Gastroesophageal sphincter (tissue), 3 donors: ENCODE measurements around the gene IFI16.

Experiments used
- CTCF ChIP-seq, 4 experiments: fragments of 200-600 bp in 2 of 4; fragments of 450-650 bp in 2 of 4; sonication (generic) in 1 of 4; IDR thresholded peaks; one replicate each; pipeline ENCODE4 v1.5.1; 2017 to 2019; ENCODE audit warnings: antibody characterized with exemption in 4 of 4, mild to moderate bottlenecking in 2 of 4, moderate library complexity in 2 of 4
- EP300 ChIP-seq: sonication (generic); formaldehyde crosslinking; IDR thresholded peaks from one replicate; pipeline ENCODE4 v1.6.1; 2017; ENCODE audit warnings: antibody characterized with exemption, mild to moderate bottlenecking
- POLR2A ChIP-seq, 2 donors: fragments of 450-650 bp; IDR thresholded peaks; one replicate each; pipeline ENCODE4 v1.6.1; 2017; ENCODE audit warnings: antibody characterized with exemption in 2 of 2, mild to moderate bottlenecking in 2 of 2, moderate library complexity in 1 of 2
- POLR2AphosphoS5 ChIP-seq: sonication (generic); formaldehyde crosslinking; IDR thresholded peaks from one replicate; pipeline ENCODE4 v1.6.1; 2017; ENCODE audit warnings: antibody characterized with exemption

GRCh38 chr1:159091180-159091560, 81.5 kb downstream of the IFI16 start:
- TF ChIP-seq CTCF (IDR thresholded peaks at IDR 0.05), result no peak
- TF ChIP-seq POLR2A (IDR thresholded peaks at IDR 0.05), result no peak
- no peak for TF ChIP-seq POLR2AphosphoS5
- TF ChIP-seq EP300, result no peak
